GM19035 (cell line): Measurements from ENCODE around the gene ZBTB20.

Source experiments
- ATAC-seq: cut with Tn5 transposase; IDR thresholded peaks from one replicate; pipeline ENCODE4 v1.9.1; 2021; ENCODE audit not compliant: unreplicated experiment

Gene ZBTB20

GRCh38 chr3:114502204-114502603 is 644.9 kb downstream of the ZBTB20 start:
- no peak for ATAC-seq

DNA sequence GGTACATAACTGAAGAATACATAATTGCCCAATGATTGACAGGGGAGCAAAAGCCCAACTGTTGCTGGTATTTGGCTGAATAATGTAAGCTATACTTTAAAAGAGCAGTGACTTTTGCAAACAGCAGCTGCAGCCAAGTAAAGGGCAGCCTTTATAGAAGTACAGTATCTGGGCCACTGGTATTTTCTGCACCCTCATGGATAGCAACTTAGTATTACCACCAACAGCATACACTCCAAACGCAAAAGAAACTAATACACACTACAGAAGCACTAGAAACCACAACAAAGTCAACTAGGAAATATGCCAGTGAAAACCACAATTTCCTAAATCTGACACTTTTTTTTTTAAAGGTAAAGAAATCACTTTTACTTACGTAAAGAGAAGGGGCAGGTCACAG is 647.1 kb downstream of the ZBTB20 start:
- ATAC-seq: no peak

DNA sequence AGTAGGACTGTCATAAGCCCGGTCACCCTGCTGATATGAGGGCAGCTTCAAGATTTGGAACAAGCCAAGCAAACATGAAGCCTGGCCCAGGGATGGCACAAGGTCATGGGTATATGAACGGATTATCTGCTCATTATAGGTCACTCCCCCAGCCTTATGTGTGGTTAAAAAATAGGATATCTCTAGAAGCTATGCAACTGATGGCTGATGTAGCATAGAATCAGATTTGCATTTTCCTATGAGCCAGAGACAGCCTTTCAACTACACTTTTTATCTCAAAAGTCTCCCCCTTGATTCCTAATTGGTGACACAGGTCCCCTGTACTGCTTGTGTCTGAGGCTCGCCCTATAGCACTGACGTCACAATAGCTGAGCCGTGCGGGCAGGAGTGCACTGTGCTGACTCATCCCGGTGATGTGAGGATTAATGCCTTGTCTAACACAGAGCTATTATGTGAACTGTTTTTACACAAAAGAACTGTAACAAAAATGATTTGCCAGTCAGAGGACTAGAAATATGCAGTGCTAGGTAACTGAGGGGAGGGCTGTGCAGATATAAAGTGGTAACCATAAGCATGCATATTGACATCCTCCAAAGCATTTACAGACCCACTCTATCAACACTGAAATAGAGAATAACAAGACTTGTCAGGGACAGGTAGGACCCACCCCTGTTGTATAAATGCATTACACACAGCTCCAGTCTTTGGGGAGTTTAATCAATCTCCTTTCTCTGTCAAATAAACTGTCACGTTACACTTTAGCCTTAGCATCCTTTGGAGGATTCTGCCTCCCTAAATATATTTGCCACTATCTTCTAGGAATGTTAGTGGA is 648.3 kb downstream of the ZBTB20 start:
- ATAC-seq: no peak

- ATAC-seq: no peak
Measured at GRCh38 chr3:114496874-114497273, 650.2 kb downstream of the ZBTB20 start.

GRCh38 chr3:114496466-114496865 is 650.6 kb downstream of the ZBTB20 start:
- no peak for ATAC-seq

DNA sequence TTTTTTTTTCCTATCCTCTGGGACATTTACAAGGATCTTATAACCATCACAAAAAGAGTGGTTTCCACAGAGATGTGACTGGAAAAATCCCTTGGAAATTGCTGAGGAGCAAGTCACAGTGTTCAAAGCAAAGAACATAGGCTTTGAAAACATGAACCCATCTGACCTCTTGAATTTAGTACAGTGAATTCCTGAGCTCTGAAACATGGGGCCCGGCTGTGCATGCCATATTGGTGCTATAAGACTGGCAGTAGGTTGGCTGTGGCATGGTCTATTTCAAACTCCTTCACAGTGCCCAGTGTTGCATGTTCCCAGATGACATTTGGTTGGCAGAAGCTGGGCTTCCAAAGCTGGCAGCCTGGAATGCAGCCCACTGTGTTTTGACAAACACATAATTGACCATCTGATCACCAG is 651.1 kb downstream of the ZBTB20 start:
- ATAC-seq: no peak

- no peak for ATAC-seq
Measured at GRCh38 chr3:114494498-114494897, 652.6 kb downstream of the ZBTB20 start.

- no peak for ATAC-seq
Measured at GRCh38 chr3:114490829-114491228, 656.3 kb downstream of the ZBTB20 start.

GRCh38 chr3:114487502-114487901 is 659.6 kb downstream of the ZBTB20 start:
- no peak for ATAC-seq

DNA sequence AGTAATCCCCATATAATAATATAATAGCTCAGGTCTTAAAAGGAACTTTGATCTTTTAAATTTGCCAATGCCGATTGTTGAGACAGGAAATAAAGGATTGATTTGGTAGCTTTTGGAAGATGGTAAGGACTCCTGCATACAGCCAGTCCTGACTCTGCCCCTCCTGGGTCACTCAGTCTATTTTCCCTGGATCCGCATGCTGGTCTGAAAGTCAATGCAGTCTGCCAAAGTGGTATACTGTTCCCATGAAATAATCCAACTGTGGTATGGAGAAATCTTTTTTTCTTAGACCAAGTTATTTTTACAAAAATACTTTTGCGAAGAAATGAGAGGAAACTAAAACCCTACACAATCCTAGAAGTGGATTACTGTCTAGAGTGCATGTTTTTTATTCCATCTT is 662.2 kb downstream of the ZBTB20 start:
- ATAC-seq: no peak

- ATAC-seq: no peak
Measured at GRCh38 chr3:114481113-114481512, 666.0 kb downstream of the ZBTB20 start.

GRCh38 chr3:114480442-114480841 is 666.6 kb downstream of the ZBTB20 start:
- ATAC-seq: no peak

GRCh38 chr3:114478801-114479200 is 668.3 kb downstream of the ZBTB20 start:
- no peak for ATAC-seq

DNA sequence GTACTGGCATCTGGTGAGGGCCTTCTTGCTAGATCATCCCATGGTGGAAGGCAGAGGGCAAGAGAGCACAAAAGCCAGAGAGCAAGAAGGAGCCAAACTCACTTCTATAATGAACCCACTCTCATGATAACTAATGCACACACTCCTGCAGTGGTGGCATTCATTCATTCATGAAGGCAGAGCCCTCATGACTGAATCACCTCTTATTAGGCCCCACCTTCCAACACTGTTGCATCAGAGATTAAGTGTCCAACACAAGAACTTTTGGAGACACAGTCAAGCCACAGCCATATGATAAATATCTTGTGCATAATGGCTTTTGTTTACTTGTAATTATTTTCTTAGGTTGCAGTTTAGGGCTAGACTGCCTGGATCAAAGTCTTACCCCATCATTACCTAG is 670.6 kb downstream of the ZBTB20 start:
- no peak for ATAC-seq

GRCh38 chr3:114471478-114471877 is 675.6 kb downstream of the ZBTB20 start:
- ATAC-seq: no peak

DNA sequence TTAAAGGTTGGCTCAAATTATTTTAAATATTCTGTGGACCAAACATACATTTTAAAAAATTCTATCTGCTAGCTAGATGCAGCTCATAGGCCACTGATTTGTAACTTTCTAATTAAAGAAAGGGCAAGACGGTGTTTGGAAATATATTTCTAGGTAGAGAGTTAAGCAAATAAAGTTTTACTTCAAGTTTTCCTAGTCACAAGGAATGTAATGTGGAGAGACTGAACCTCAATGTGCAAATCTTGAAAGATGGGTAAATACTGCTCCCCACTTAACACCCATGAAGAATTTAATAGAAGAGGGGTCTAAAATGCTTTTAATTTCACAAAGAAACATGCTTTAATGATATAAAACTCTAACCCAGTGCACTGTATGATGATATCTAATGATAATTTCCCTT is 678.0 kb downstream of the ZBTB20 start:
- ATAC-seq: no peak

DNA sequence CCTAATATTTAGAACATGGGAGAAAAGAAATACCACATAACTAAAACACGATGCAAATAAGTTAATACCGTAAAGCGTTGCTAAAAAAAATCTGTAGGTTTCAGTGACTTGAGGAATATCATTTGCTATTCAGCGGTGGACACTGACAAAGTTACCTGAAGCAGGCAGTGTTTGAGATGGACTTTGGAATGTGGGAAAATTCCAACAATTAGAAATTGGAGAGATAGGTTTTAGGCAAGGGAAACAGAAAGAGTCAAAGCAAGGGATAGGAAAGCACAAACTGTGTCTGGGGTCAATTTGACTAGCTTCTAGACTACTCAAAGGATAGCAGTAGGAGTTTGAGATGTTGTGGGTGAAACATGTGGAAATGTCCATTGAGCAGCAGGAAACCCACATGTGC is 680.3 kb downstream of the ZBTB20 start:
- ATAC-seq: no peak

DNA sequence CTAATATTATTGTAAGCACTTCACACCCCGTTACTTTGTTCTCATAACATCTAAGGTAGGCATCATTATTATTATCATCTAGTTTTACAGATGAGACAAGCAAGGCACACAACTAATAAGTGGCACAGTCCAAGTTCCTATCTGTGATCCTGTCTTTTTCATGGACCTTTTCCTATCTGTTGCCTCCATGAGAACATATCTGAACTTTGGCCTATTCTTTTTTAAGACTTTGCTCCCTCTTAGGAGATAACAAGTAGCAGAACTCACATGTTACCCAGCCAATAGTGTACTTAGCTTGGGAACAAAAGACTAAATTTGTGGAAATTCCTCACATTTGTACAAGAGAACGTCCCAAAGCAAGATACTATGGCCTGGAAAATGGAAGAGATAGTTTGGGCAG is 680.8 kb downstream of the ZBTB20 start:
- ATAC-seq: no peak

- ATAC-seq: peak; percentile 90
Measured at GRCh38 chr3:114464548-114464947, 682.5 kb downstream of the ZBTB20 start.

GRCh38 chr3:114462750-114463149 is 684.3 kb downstream of the ZBTB20 start:
- ATAC-seq: no peak

DNA sequence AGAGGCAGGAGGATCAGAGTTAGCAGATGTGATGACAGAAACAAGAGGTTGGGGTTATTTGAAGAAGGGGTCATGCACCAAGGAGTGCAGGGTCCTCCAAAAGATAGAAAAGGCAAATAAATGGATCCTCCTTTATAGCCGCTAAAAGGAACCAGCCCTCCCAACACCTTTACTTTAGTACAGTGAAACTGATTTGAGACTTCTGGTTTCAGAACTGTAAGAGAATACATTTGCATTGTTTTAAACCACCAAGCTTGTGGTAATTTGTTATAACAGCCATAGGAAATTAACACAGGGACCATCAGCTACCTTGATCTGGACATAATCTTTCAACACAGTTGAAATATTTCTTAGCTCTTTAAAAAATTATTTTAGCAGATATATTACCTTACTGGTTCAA is 686.6 kb downstream of the ZBTB20 start:
- peak; percentile 48 for ATAC-seq

- ATAC-seq: peak; percentile 53
Measured at GRCh38 chr3:114456742-114457141, 690.3 kb downstream of the ZBTB20 start.

GRCh38 chr3:114455432-114455831 is 691.7 kb downstream of the ZBTB20 start:
- no peak for ATAC-seq
